ENCODE measurements around the gene ACIN1. TPM values are rescaled to one million over a fixed set of nuclear protein-coding genes. Genes with fewer than 3 reads are reported as not detected.
A peak's percentile ranks its signal among the peaks of the same experiment; 100 is the strongest.

ACIN1 gene
- total and polyA plus RNA-seq, 2 of the 13 experiments (the other 11 are each of a cell fraction or from before 2014, with no cell fraction given) = 165 to 183 TPM

DNA sequence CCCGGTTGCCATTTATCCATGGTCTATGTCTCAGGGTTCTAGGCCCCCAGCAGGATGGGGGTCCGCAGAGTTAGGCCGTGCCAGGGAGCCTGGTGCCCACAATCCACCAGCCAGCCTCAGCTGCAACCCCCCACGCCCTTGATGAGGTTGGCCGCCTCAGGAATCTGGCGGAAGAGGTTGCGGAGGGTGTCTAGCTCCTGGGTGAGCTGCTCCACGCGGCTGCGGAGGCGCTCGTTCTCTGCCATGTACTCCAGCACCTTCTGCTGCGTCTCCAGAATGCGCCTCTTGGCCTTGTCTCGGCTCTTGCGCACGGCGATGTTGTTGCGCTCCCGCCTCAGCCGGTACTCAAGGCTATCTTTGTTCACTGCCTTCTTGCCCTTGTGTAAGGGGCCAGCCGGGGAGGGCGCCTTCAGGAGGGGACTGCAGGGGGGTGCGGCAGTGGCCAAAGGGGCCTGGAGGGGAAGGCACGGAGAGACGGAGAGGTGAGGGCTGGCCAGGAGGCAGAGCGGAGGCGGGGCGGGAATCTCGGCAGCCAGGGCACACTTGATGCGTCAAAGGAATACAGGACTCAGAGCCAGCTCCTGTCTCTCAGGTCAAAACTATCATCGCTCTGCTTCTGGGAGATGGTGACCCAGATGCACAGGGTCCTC lies 22.6 kb upstream of the ACIN1 start (continued):
- 0 out of 2 replicates have a peak, but pooled peaks have one; percentile 51 for TF ChIP-seq ZNF318 (CRISPR knock-in tag; IDR thresholded peaks at IDR 0.05)

GRCh38 chr14:23115918-23116317 lies 21.0 kb upstream of the ACIN1 start:
- no peak overlapping the region for H3K27ac ChIP-seq (ENCODE audit: extremely low read length, insufficient read depth, low read length)
- intact Hi-C loops (cut with micrococcal nuclease; ENCODE audit: unreplicated experiment) (no loop called here), in situ Hi-C loops (cut with HindIII; ENCODE audit: extremely low pct_ligation_motif_present, low pct_unique_long_range_greater_than_20kb) (no loop called here)
- H4K20me1 ChIP-seq (ENCODE audit: insufficient read depth, low read length) = no peaks in the 10 kb centered on the region
- WGBS (ENCODE audit: low lambda C conversion rate) = 13% methylated on average over 5 of the region's 5 CpGs
- ATAC-seq (no peak), FAIRE-seq (no peak), DNase-seq (ENCODE audit: low spot score) (no peak)
- TF ChIP-seq PTBP1 (IDR thresholded peaks at IDR 0.05; ENCODE audit: low read depth, low read length, poor library complexity, severe bottlenecking) (no peak), ERF (CRISPR knock-in tag; IDR thresholded peaks at IDR 0.05) (no peak), MTA3 (CRISPR knock-in tag; IDR thresholded peaks at IDR 0.05) (no peak), ZNF703 (CRISPR knock-in tag; IDR thresholded peaks at IDR 0.05; ENCODE audit: borderline replicate concordance) (no peak), NFIB (CRISPR knock-in tag; IDR thresholded peaks at IDR 0.05; ENCODE audit: borderline replicate concordance) (0 out of 2 replicates have a peak, but pooled peaks have one; percentile 11), RARG (CRISPR knock-in tag; IDR thresholded peaks at IDR 0.05; ENCODE audit: low read depth) (no peak), ZNF18 (CRISPR knock-in tag; IDR thresholded peaks at IDR 0.05; ENCODE audit: insufficient replicate concordance) (no peak)
- POLR2A ChIA-PET = interaction anchor here (0.7 to 0.9 kb wide), 2 partner anchors 21 to 54 kb away, joined by 3 read pairs; partner anchors contain the start of genes ACIN1 and C14orf119
- H3K27me3 ChIP-seq (ENCODE audit: control insufficient read depth in 1 of 2, insufficient read depth in 2 of 2, low read length in 2 of 2) = peaks cover 50 to 94% of the 10 kb centered on the region in 2 experiments
- H2AFZ ChIP-seq (ENCODE audit: low read length) = no peak overlapping the region
- H3K79me2 ChIP-seq (ENCODE audit: insufficient read depth, low read length) = no peaks in the 10 kb centered on the region
- CTCF ChIA-PET (ENCODE audit: low intra/inter-chr PET ratio, low total read pairs) = interaction anchor here (9.6 kb wide), 1 partner anchor 69 kb away, joined by 493 read pairs; the partner anchor contains the start of gene SLC7A8
- H3K4me3 ChIP-seq (replicated peaks in 1 of 3; ENCODE audit: insufficient read depth in 1 of 3, low read depth in 2 of 3, low read length in 3 of 3) = no peak overlapping the region
- H3K4me2 ChIP-seq (ENCODE audit: low read depth, low read length) = no peak overlapping the region
- no peaks in the 10 kb centered on the region for H3K36me3 ChIP-seq (replicated peaks in 1 of 2; ENCODE audit: control insufficient read depth in 1 of 2, insufficient read depth in 2 of 2, low read length in 2 of 2)
- no TSS peak for BruUV-seq (replicated peaks)
- H3K4me1 ChIP-seq (ENCODE audit: insufficient read depth, low read length) = peaks cover 47% of the 10 kb centered on the region
- no peak overlapping the region for H3K9ac ChIP-seq (ENCODE audit: insufficient read depth, low read depth, low read length)
- H3K9me3 ChIP-seq (ENCODE audit: low read length) = no peaks in the 10 kb centered on the region

Data from HepG2 (cell line).